ENCODE data around the gene TARBP2. TPM values are rescaled to one million over a fixed set of nuclear protein-coding genes. Genes with fewer than 3 reads are reported as not detected.
"Not testable (repeated sequence)": the region's sequence is repeated elsewhere in the genome, so short reads cannot be mapped to it uniquely, and the experiment has no call there.

TARBP2 gene
- total and polyA plus RNA-seq, 4 donors: 15.7 to 22.0 (median 18.4) TPM

GRCh38 chr12:53539526-53539925, 38.4 kb downstream of the TARBP2 start:
- WGBS: 99% methylated on average over 3 of the region's 3 CpGs
- H3K9ac ChIP-seq (ENCODE audit: low read depth in 1 of 2, low read length in 2 of 2): no peak overlapping the region
- TF ChIP-seq JUND (IDR thresholded peaks at IDR 0.05) (no peak), NR2F2 (IDR thresholded peaks at IDR 0.05) (no peak), FOXA2 (IDR thresholded peaks at IDR 0.05) (no peak), TAF1 (conservative IDR thresholded peaks at IDR 0.05) (no peak), HNF4G (IDR thresholded peaks at IDR 0.05) (no peak), RAD21 (IDR thresholded peaks at IDR 0.05) (no peak), RXRA (IDR thresholded peaks at IDR 0.05) (no peak), GABPA (IDR thresholded peaks at IDR 0.05 in 1 of 2, conservative IDR thresholded peaks at IDR 0.05 in 1 of 2) (no peak), MAX (IDR thresholded peaks at IDR 0.05) (no peak)
- TF ChIP-seq, protein P1, sequence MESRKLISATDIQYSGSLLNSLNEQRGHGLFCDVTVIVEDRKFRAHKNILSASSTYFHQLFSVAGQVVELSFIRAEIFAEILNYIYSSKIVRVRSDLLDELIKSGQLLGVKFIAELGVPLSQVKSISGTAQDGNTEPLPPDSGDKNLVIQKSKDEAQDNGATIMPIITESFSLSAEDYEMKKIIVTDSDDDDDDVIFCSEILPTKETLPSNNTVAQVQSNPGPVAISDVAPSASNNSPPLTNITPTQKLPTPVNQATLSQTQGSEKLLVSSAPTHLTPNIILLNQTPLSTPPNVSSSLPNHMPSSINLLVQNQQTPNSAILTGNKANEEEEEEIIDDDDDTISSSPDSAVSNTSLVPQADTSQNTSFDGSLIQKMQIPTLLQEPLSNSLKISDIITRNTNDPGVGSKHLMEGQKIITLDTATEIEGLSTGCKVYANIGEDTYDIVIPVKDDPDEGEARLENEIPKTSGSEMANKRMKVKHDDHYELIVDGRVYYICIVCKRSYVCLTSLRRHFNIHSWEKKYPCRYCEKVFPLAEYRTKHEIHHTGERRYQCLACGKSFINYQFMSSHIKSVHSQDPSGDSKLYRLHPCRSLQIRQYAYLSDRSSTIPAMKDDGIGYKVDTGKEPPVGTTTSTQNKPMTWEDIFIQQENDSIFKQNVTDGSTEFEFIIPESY (IDR thresholded peaks at IDR 0.05): no peak
- TF ChIP-seq, protein P2, sequence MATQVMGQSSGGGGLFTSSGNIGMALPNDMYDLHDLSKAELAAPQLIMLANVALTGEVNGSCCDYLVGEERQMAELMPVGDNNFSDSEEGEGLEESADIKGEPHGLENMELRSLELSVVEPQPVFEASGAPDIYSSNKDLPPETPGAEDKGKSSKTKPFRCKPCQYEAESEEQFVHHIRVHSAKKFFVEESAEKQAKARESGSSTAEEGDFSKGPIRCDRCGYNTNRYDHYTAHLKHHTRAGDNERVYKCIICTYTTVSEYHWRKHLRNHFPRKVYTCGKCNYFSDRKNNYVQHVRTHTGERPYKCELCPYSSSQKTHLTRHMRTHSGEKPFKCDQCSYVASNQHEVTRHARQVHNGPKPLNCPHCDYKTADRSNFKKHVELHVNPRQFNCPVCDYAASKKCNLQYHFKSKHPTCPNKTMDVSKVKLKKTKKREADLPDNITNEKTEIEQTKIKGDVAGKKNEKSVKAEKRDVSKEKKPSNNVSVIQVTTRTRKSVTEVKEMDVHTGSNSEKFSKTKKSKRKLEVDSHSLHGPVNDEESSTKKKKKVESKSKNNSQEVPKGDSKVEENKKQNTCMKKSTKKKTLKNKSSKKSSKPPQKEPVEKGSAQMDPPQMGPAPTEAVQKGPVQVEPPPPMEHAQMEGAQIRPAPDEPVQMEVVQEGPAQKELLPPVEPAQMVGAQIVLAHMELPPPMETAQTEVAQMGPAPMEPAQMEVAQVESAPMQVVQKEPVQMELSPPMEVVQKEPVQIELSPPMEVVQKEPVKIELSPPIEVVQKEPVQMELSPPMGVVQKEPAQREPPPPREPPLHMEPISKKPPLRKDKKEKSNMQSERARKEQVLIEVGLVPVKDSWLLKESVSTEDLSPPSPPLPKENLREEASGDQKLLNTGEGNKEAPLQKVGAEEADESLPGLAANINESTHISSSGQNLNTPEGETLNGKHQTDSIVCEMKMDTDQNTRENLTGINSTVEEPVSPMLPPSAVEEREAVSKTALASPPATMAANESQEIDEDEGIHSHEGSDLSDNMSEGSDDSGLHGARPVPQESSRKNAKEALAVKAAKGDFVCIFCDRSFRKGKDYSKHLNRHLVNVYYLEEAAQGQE (IDR thresholded peaks at IDR 0.05): no peak
- peak overlapping the region in 1 of 2 donors; percentile 13 for H3K27ac ChIP-seq (ENCODE audit: low read depth in 1 of 2, low read length in 2 of 2)
- H3K9me3 ChIP-seq (ENCODE audit: control insufficient read depth in 4 of 4, low read length in 3 of 4): no peaks in the 10 kb centered on the region
- no peaks in the 10 kb centered on the region for H3K27me3 ChIP-seq (ENCODE audit: control insufficient read depth in 4 of 4, insufficient read depth in 4 of 4, low read length in 3 of 4)
- H3K36me3 ChIP-seq (ENCODE audit: control insufficient read depth in 4 of 4, insufficient read depth in 3 of 4, low read depth in 1 of 4, low read length in 3 of 4): peaks cover 5 to 33% (median 23%) of the 10 kb centered on the region in 4 donors
- peaks cover 5 to 23% (median 17%) of the 10 kb centered on the region in 4 donors for H3K4me1 ChIP-seq (ENCODE audit: control insufficient read depth in 4 of 4, insufficient read depth in 4 of 4, low read length in 3 of 4)
- DNase-seq (ENCODE audit: low spot score): no peak
- no peak overlapping the region for H3K4me3 ChIP-seq (ENCODE audit: low read depth in 1 of 3, low read length in 3 of 3)

DNA sequence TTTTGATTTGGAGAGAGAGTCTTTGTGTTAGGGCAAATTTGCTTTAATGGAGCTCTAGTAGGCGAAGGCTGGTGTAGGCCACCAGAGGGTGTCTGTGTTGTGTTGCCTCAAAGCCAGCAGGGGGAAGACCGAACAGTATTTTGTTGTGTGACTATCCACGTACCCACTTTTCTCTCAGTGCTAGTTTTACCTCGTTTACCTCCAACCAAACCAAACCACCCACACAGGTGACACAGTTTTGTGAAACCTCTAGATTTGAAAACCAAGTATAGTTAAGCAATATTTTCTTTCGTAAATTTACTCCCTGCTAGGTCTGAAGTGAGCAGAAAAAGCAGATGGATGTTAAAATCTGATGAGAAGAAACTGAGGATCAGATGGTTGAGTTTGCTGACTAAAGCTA, 42.5 kb downstream of the TARBP2 start:
- WGBS: 17% methylated on average over 5 of the region's 5 CpGs
- peak; percentile 91 to 93 for TF ChIP-seq RAD21 (IDR thresholded peaks at IDR 0.05)
- TF ChIP-seq RXRA (IDR thresholded peaks at IDR 0.05): peak in 1 of 2 donors; percentile 30
- peak in 1 of 2 donors; percentile 24 for TF ChIP-seq EGR1 (IDR thresholded peaks at IDR 0.05; ENCODE audit: low read depth in 2 of 2)
- TF ChIP-seq, protein P3, sequence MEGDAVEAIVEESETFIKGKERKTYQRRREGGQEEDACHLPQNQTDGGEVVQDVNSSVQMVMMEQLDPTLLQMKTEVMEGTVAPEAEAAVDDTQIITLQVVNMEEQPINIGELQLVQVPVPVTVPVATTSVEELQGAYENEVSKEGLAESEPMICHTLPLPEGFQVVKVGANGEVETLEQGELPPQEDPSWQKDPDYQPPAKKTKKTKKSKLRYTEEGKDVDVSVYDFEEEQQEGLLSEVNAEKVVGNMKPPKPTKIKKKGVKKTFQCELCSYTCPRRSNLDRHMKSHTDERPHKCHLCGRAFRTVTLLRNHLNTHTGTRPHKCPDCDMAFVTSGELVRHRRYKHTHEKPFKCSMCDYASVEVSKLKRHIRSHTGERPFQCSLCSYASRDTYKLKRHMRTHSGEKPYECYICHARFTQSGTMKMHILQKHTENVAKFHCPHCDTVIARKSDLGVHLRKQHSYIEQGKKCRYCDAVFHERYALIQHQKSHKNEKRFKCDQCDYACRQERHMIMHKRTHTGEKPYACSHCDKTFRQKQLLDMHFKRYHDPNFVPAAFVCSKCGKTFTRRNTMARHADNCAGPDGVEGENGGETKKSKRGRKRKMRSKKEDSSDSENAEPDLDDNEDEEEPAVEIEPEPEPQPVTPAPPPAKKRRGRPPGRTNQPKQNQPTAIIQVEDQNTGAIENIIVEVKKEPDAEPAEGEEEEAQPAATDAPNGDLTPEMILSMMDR (IDR thresholded peaks at IDR 0.05; ENCODE audit: low read depth, low read length, missing input control): peak; percentile 92
- no peak for TF ChIP-seq HNF4G (IDR thresholded peaks at IDR 0.05)
- no peak overlapping the region for H3K4me3 ChIP-seq (ENCODE audit: low read depth in 1 of 3, low read length in 3 of 3)
- peaks cover 0 to 17% (median 10%) of the 10 kb centered on the region in 4 donors for H3K36me3 ChIP-seq (ENCODE audit: control insufficient read depth in 4 of 4, insufficient read depth in 3 of 4, low read depth in 1 of 4, low read length in 3 of 4)
- no peak overlapping the region for H3K9ac ChIP-seq (ENCODE audit: low read depth in 1 of 2, low read length in 2 of 2)
- H3K9me3 ChIP-seq (ENCODE audit: control insufficient read depth in 4 of 4, low read length in 3 of 4): no peaks in the 10 kb centered on the region
- DNase-seq (ENCODE audit: low spot score): peak; percentile 35
- H3K4me1 ChIP-seq (ENCODE audit: control insufficient read depth in 4 of 4, insufficient read depth in 4 of 4, low read length in 3 of 4): peaks cover 8 to 29% (median 20%) of the 10 kb centered on the region in 4 donors
- no peaks in the 10 kb centered on the region for H3K27me3 ChIP-seq (ENCODE audit: control insufficient read depth in 4 of 4, insufficient read depth in 4 of 4, low read length in 3 of 4)
- H3K27ac ChIP-seq (ENCODE audit: low read depth in 1 of 2, low read length in 2 of 2): peak overlapping the region; percentile 52 to 56

GRCh38 chr12:53548354-53548753, 47.3 kb downstream of the TARBP2 start:
- not testable (repeated sequence) for H3K27me3 ChIP-seq (ENCODE audit: control insufficient read depth in 4 of 4, insufficient read depth in 4 of 4, low read length in 3 of 4); H3K9ac ChIP-seq (ENCODE audit: low read depth in 1 of 2, low read length in 2 of 2); DNase-seq (ENCODE audit: low spot score); H3K4me3 ChIP-seq (ENCODE audit: low read depth in 1 of 3, low read length in 3 of 3); H3K9me3 ChIP-seq (ENCODE audit: control insufficient read depth in 4 of 4, low read length in 3 of 4); H3K27ac ChIP-seq (ENCODE audit: low read depth in 1 of 2, low read length in 2 of 2)
- Histone ChIP-seq H3K36me3 (ENCODE audit: control insufficient read depth in 4 of 4, insufficient read depth in 3 of 4, low read depth in 1 of 4, low read length in 3 of 4) (peaks cover 4 to 25% (median 15%) of the 10 kb centered on the region in 4 donors), H3K4me1 (ENCODE audit: control insufficient read depth in 4 of 4, insufficient read depth in 4 of 4, low read length in 3 of 4) (peaks cover 4 to 17% (median 8%) of the 10 kb centered on the region in 4 donors)
- 98% methylated on average over 6 of the region's 6 CpGs for WGBS

GRCh38 chr12:53550131-53550530, 49.0 kb downstream of the TARBP2 start:
- H3K9ac ChIP-seq (ENCODE audit: low read depth in 1 of 2, low read length in 2 of 2); H3K9me3 ChIP-seq (ENCODE audit: control insufficient read depth in 4 of 4, low read length in 3 of 4); H3K27ac ChIP-seq (ENCODE audit: low read depth in 1 of 2, low read length in 2 of 2); H3K27me3 ChIP-seq (ENCODE audit: control insufficient read depth in 4 of 4, insufficient read depth in 4 of 4, low read length in 3 of 4); DNase-seq (ENCODE audit: low spot score); H3K4me3 ChIP-seq (ENCODE audit: low read depth in 1 of 3, low read length in 3 of 3); H3K4me1 ChIP-seq (ENCODE audit: control insufficient read depth in 4 of 4, insufficient read depth in 4 of 4, low read length in 3 of 4): not testable (repeated sequence)
- 98% methylated on average over 8 of the region's 8 CpGs for WGBS
- peaks cover 4 to 25% (median 15%) of the 10 kb centered on the region in 4 donors for H3K36me3 ChIP-seq (ENCODE audit: control insufficient read depth in 4 of 4, insufficient read depth in 3 of 4, low read depth in 1 of 4, low read length in 3 of 4)

Data from liver (tissue), 9 donors.